ENCODE measurements around the gene CA5B.
A peak's percentile ranks its signal among the peaks of the same experiment; 100 is the strongest.
"Not testable (repeated sequence)": the region's sequence is repeated elsewhere in the genome, so short reads cannot be mapped to it uniquely, and the experiment has no call there.

CA5B gene

GRCh38 chrX:15814771-15815365, 76.8 kb downstream of the CA5B start:
- no peak for DNase-seq

- DNase-seq: peak; percentile 2
Measured at GRCh38 chrX:15815779-15816437, 77.8 kb downstream of the CA5B start.

GRCh38 chrX:15816438-15816809, 78.4 kb downstream of the CA5B start:
- DNase-seq: no peak

- DNase-seq: no peak
Measured at GRCh38 chrX:15816886-15817285, 78.8 kb downstream of the CA5B start.

GRCh38 chrX:15820106-15821073, 82.3 kb downstream of the CA5B start:
- no peak for DNase-seq

- no peak for DNase-seq
Measured at GRCh38 chrX:15822922-15823321, 84.9 kb downstream of the CA5B start.

GRCh38 chrX:15825936-15826335, 87.9 kb downstream of the CA5B start:
- no peak for DNase-seq

GRCh38 chrX:15829217-15829616, 91.1 kb downstream of the CA5B start:
- no peak for DNase-seq

- DNase-seq: not testable (repeated sequence)
Measured at GRCh38 chrX:15831347-15831746, 93.3 kb downstream of the CA5B start.

GRCh38 chrX:15834053-15834452, 96.0 kb downstream of the CA5B start:
- DNase-seq: no peak

- no peak for DNase-seq
Measured at GRCh38 chrX:15834827-15835595, 96.9 kb downstream of the CA5B start.

Measured in right kidney (tissue), 1 donor.